Measurements from ENCODE around the gene MAGEB4.
"Not testable (repeated sequence)": the region's sequence is repeated elsewhere in the genome, so short reads cannot be mapped to it uniquely, and the experiment has no call there.

Gene MAGEB4

GRCh38 chrX:30241724-30242415 lies at the start of gene MAGEB4:
Gene MAGEB4, plus strand, starts transcription at chrX:30242000. Its CDS starts 136 bp downstream, at chrX:30242136.
- no peak within 1 kb of the TSS for H3K4me3 ChIP-seq (ENCODE audit: low read depth, low read length)
- TF ChIP-seq CTCF (IDR thresholded peaks at IDR 0.05; ENCODE audit: low read depth, low read length): no peak

GRCh38 chrX:30193910-30194309 lies 47.9 kb upstream of the MAGEB4 start:
- H3K4me3 ChIP-seq (ENCODE audit: low read depth, low read length): not testable (repeated sequence)

GRCh38 chrX:30196322-30196721 lies 45.5 kb upstream of the MAGEB4 start:
- H3K4me3 ChIP-seq (ENCODE audit: low read depth, low read length): no peak overlapping the region
- TF ChIP-seq CTCF (IDR thresholded peaks at IDR 0.05; ENCODE audit: low read depth, low read length): no peak

GRCh38 chrX:30212172-30212571 lies 29.6 kb upstream of the MAGEB4 start:
- no peak overlapping the region for H3K4me3 ChIP-seq (ENCODE audit: low read depth, low read length)
- TF ChIP-seq CTCF (IDR thresholded peaks at IDR 0.05; ENCODE audit: low read depth, low read length): no peak

- no peak within 1 kb of the TSS for H3K4me3 ChIP-seq (ENCODE audit: low read depth, low read length)
- TF ChIP-seq CTCF (IDR thresholded peaks at IDR 0.05; ENCODE audit: low read depth, low read length): no peak
Observed at GRCh38 chrX:30215357-30215843, 26.4 kb upstream of the MAGEB4 start, which contains the start of gene MAGEB2. Gene MAGEB2, plus strand, starts transcription at chrX:30215563. Its CDS starts 3,018 bp downstream, at chrX:30218581.

- TF ChIP-seq CTCF (IDR thresholded peaks at IDR 0.05; ENCODE audit: low read depth, low read length): no peak
- no peak overlapping the region for H3K4me3 ChIP-seq (ENCODE audit: low read depth, low read length)
Observed at GRCh38 chrX:30217465-30217864, 24.3 kb upstream of the MAGEB4 start.

- TF ChIP-seq CTCF (IDR thresholded peaks at IDR 0.05; ENCODE audit: low read depth, low read length): no peak
- H3K4me3 ChIP-seq (ENCODE audit: low read depth, low read length): no peak overlapping the region
Observed at GRCh38 chrX:30219372-30219771, 22.4 kb upstream of the MAGEB4 start.

GRCh38 chrX:30220661-30221060 lies 21.1 kb upstream of the MAGEB4 start:
- no peak for TF ChIP-seq CTCF (IDR thresholded peaks at IDR 0.05; ENCODE audit: low read depth, low read length)
- H3K4me3 ChIP-seq (ENCODE audit: low read depth, low read length): no peak overlapping the region

Data from WI38 (cell line).